DMS114 treated with DMSO at 0.1 percent for 48 hours (cell line): ENCODE data around the gene PPP6C.

Source experiments
- DNase-seq: peaks from one replicate; lab custom pipeline; 2025; ENCODE audit not compliant: unreplicated experiment; lab: John Stamatoyannopoulos, UW

Gene PPP6C

GRCh38 chr9:125099816-125100215, 89.8 kb downstream of the PPP6C start:
- DNase-seq: no peak
